Calu3 (cell line): ENCODE results near the gene CTNNA2. TPM values are rescaled to one million over a fixed set of nuclear protein-coding genes. Genes with fewer than 3 reads are reported as not detected.

Experiments used
- BruUV-seq: library from RNA; stranded (reverse); fragments of 400-500 nt; replicated peaks from 2 replicates; lab custom pipeline; 2021; lab: Mats Ljungman, UMichigan
- CTCF ChIA-PET: fragments of 300-600 bp; sonication (Branson Sonifier 250); formaldehyde crosslinking; loops from one replicate; lab custom pipeline; 2022; ENCODE audit warnings: antibody characterized with exemption; lab: Charles Lee
- DNase-seq: peaks from one replicate; pipeline ENCODE4 v3.0.0; 2022
- H3K27ac Mint-ChIP-seq: one replicate; pipeline ENCODE4 v1.8.0; 2022; ENCODE audit warnings: mixed read lengths; ENCODE audit not compliant: unreplicated experiment
- H3K27me3 Mint-ChIP-seq: one replicate; pipeline ENCODE4 v1.8.0; 2022; ENCODE audit warnings: mixed read lengths; ENCODE audit not compliant: unreplicated experiment
- H3K36me3 Mint-ChIP-seq: one replicate; pipeline ENCODE4 v1.8.0; 2022; ENCODE audit warnings: mild to moderate bottlenecking, moderate library complexity, mixed read lengths; ENCODE audit not compliant: insufficient read depth, unreplicated experiment
- H3K4me1 Mint-ChIP-seq: one replicate; pipeline ENCODE4 v1.8.0; 2022; ENCODE audit warnings: mild to moderate bottlenecking, low read depth, mixed read lengths; ENCODE audit not compliant: unreplicated experiment
- H3K4me3 Mint-ChIP-seq: one replicate; pipeline ENCODE4 v1.8.0; 2022; ENCODE audit warnings: mild to moderate bottlenecking, low read depth, moderate library complexity, mixed read lengths; ENCODE audit not compliant: unreplicated experiment
- H3K9me3 Mint-ChIP-seq: one replicate; pipeline ENCODE4 v1.8.0; 2022; ENCODE audit warnings: low read depth, mixed read lengths; ENCODE audit not compliant: unreplicated experiment
- intact Hi-C: fragments of 100-400 bp; cut with micrococcal nuclease; formaldehyde crosslinking; loops from one replicate; pipeline ENCODE4 v1.10.0; 2022; ENCODE audit not compliant: unreplicated experiment
- total RNA-seq: library from RNA; stranded (reverse); gene quantifications from 2 replicates; pipeline ENCODE4 v1.2.3, GENCODE V29; 2022
- TF ChIP-seq, protein P1 (sequence below): fragments of 200-600 bp; IDR thresholded peaks from one replicate; pipeline ENCODE4 v1.8.0; 2022; ENCODE audit warnings: antibody characterized with exemption; ENCODE audit not compliant: unreplicated experiment

CTNNA2 gene
- total RNA-seq, 1 experiment from 2014 or later, result not detected

DNA sequence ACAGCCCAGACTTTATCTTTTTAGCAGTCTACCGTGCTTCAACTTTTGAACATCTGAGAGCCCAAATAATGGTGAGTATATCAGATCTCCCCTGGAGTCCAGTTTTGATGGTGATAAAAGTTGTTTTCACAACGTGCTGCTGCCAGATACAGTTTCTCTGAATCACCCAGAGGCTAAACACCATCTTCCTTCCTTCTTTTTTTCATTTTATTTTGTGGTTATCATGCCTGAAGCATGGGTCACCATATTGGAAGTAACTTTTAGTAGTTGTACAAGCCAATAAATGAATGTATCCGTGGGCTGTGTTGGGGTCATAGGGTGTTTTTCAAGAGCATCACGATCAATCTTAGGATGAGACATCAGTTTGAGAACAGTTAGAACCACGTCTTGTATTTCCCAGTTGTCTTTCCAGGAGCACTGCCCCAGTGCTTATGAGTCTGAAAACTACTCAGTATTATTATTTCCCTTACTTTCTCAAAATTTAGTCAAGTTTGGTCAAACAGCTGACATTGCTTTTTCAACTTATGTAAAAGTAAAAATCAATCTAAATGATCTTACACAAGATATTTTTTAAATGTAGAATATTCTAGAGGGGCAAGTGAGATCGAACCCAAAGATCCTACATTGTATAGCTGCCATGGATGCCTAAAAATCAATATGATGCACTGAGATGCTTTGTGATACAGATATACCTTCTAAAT is 311.4 kb downstream of the CTNNA2 start:
- H3K36me3 Mint-ChIP-seq, result no peaks in the 10 kb centered on the region
- CTCF ChIA-PET, result no interaction called here
- H3K9me3 Mint-ChIP-seq, result peaks cover 21% of the 10 kb centered on the region
- H3K4me1 Mint-ChIP-seq, result no peaks in the 10 kb centered on the region
- intact Hi-C loops, result no loop called here
- H3K27ac Mint-ChIP-seq, result no peak overlapping the region
- H3K27me3 Mint-ChIP-seq, result no peaks in the 10 kb centered on the region
- BruUV-seq, result no TSS peak
- no peak for DNase-seq
- H3K4me3 Mint-ChIP-seq, result no peak overlapping the region
- TF ChIP-seq, protein P1, sequence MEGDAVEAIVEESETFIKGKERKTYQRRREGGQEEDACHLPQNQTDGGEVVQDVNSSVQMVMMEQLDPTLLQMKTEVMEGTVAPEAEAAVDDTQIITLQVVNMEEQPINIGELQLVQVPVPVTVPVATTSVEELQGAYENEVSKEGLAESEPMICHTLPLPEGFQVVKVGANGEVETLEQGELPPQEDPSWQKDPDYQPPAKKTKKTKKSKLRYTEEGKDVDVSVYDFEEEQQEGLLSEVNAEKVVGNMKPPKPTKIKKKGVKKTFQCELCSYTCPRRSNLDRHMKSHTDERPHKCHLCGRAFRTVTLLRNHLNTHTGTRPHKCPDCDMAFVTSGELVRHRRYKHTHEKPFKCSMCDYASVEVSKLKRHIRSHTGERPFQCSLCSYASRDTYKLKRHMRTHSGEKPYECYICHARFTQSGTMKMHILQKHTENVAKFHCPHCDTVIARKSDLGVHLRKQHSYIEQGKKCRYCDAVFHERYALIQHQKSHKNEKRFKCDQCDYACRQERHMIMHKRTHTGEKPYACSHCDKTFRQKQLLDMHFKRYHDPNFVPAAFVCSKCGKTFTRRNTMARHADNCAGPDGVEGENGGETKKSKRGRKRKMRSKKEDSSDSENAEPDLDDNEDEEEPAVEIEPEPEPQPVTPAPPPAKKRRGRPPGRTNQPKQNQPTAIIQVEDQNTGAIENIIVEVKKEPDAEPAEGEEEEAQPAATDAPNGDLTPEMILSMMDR, result no peak

DNA sequence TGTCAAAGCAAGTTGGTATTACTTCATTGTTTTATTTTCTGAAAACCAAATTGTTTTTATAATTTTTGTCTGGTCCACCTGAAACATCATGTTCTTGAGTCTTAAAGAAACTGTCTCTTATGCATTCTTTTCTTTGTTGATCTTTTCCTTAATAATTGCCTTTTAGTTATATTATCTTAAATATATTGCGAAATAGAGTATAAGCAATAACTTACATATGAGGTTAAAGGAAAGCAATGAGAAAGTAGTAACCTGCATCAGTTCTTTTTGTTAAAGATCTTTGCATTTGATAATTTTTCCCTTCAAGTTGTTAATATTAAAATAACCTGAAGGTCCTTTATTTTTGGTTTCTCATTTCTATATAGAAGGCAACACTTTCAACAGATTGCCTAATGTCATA is 315.0 kb downstream of the CTNNA2 start:
- CTCF ChIA-PET, result no interaction called here
- Mint-ChIP-seq H3K27ac (no peak overlapping the region), H3K9me3 (peaks cover 17% of the 10 kb centered on the region), H3K4me1 (no peaks in the 10 kb centered on the region), H3K27me3 (no peaks in the 10 kb centered on the region), H3K4me3 (no peak overlapping the region), H3K36me3 (no peaks in the 10 kb centered on the region)
- DNase-seq, result no peak
- TF ChIP-seq, protein P1, result no peak
- no TSS peak for BruUV-seq
- intact Hi-C loops, result no loop called here

DNA sequence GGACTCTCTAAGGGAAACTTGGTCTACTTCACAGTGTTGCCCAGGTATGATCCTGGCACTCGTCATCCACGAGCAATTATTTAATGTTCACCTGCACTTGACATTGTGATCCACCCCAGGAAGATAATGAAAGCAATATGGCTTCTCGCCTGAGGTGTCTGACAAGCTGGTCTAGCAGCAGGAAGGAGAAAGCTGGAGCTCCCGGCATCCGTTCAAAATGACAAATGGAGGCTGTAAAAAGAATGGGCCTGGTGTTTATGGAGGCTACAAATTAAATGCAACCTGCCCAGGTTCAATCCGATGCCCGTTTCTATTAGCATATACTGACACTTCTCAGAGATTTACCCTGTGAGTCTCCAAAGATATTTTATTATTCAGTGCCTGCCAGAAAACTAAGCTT is 317.6 kb downstream of the CTNNA2 start:
- intact Hi-C loops, result no loop called here

DNA sequence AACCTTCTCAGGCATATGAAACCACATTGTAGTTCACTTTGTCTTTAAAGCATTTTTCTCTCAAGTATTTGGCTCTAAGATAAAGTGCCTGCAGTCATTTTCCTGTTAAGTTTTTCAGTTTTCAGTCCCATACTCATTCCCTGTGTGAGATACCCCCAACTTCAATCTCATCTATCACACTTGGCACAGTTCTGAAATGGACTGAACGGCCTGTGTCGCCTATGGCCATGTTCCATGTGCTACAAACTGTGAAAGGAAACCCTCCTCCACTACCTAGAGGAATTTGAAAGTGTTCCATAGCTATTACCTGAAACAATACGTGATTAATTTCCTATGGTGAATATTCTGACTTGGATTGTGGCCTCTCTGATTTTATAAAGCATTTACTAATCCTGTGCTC is 319.1 kb downstream of the CTNNA2 start:
- Mint-ChIP-seq H3K4me1 (no peaks in the 10 kb centered on the region), H3K36me3 (no peaks in the 10 kb centered on the region), H3K27ac (no peak overlapping the region), H3K27me3 (no peaks in the 10 kb centered on the region), H3K9me3 (peaks cover 11% of the 10 kb centered on the region), H3K4me3 (no peak overlapping the region)
- intact Hi-C loops, result no loop called here
- CTCF ChIA-PET, result no interaction called here
- TF ChIP-seq, protein P1, result no peak
- BruUV-seq, result no TSS peak
- no peak for DNase-seq

More for the DNA sequence above, 317.6 kb downstream of the CTNNA2 start:
- H3K9me3 Mint-ChIP-seq, result peaks cover 7% of the 10 kb centered on the region
- TF ChIP-seq, protein P1, result no peak
- CTCF ChIA-PET, result no interaction called here
- H3K4me3 Mint-ChIP-seq, result no peak overlapping the region
- no peaks in the 10 kb centered on the region for H3K4me1 Mint-ChIP-seq
- DNase-seq, result no peak
- H3K27ac Mint-ChIP-seq, result no peak overlapping the region
- no peaks in the 10 kb centered on the region for H3K36me3 Mint-ChIP-seq
- no peaks in the 10 kb centered on the region for H3K27me3 Mint-ChIP-seq
- BruUV-seq, result no TSS peak
